Endothelial cell of umbilical vein (primary cell): ENCODE data around the gene LRP1B.

Experiments
- CTCF ChIP-seq, 2 donors: IDR thresholded peaks; 1 replicate in 1 of 2; 2 replicates in 1 of 2; pipeline ENCODE4 v1.5.1; 2011; ENCODE audit warnings: low read length in 2 of 2, mild to moderate bottlenecking in 2 of 2, moderate library complexity in 2 of 2, control low read depth in 1 of 2, inconsistent platforms in 1 of 2, low read depth in 1 of 2; ENCODE audit not compliant: insufficient read depth in 1 of 2; ENCODE audit errors: extremely low read depth in 1 of 2
- EZH2 ChIP-seq: IDR thresholded peaks from 2 replicates; pipeline ENCODE4 v1.6.1; 2012; ENCODE audit warnings: borderline replicate concordance, low read depth, mild to moderate bottlenecking, moderate library complexity, low read length, inconsistent platforms; ENCODE audit not compliant: severe bottlenecking

GRCh38 chr2:141137122-141137693 is 993.6 kb downstream of the LRP1B start:
- no peak for TF ChIP-seq EZH2
- no peak for TF ChIP-seq CTCF (IDR thresholded peaks at IDR 0.05; ENCODE audit: extremely low read depth in 1 of 2, insufficient read depth in 1 of 2, low read depth in 1 of 2, low read length in 2 of 2)
